T-cell (primary cell): ENCODE data around the gene ACSL5. TPM values are rescaled to one million over a fixed set of nuclear protein-coding genes. Genes with fewer than 3 reads are reported as not detected.
A peak's percentile ranks its signal among the peaks of the same experiment; 100 is the strongest.

Source experiments
- ATAC-seq, 4 experiments: fragments of 200-7000 bp in 3 of 4; fragments of 150-1000 bp in 1 of 4; cut with Tn5 transposase; replicated peaks in 1 of 4; 1 replicate in 3 of 4; 2 replicates in 1 of 4; pipeline ENCODE4 v1.10.0; 2021; ENCODE audit warnings: moderate library complexity in 3 of 4, mild to moderate bottlenecking in 2 of 4, moderate number of reproducible peaks in 1 of 4
- CTCF ChIA-PET, 2 donors: fragments of 300-600 bp; sonication (Branson Sonifier 250); formaldehyde crosslinking; loops; one replicate each; lab custom pipeline; 2022; ENCODE audit warnings: antibody characterized with exemption in 2 of 2; lab: Charles Lee
- POLR2A ChIA-PET, 2 donors: fragments of 300-600 bp; sonication (Branson Sonifier 250); formaldehyde crosslinking; loops; one replicate each; lab custom pipeline; 2022; ENCODE audit warnings: antibody characterized with exemption in 2 of 2; lab: Charles Lee
- DNase-seq, 35 experiments: peaks; one replicate each; pipeline versions ENCODE4 v3.0.0 to v3.0.0-alpha.2; 2013 to 2023
- H3K27ac ChIP-seq: one replicate; pipeline ENCODE4 v1.5.1; 2013; ENCODE audit warnings: low read length
- H3K27me3 ChIP-seq, 2 experiments: replicated peaks in 1 of 2; 1 replicate in 1 of 2; 2 replicates in 1 of 2; pipeline versions ENCODE4 v1.6.1 to v1.7.0; 2013; ENCODE audit warnings: low read length in 1 of 2, mixed read lengths in 1 of 2; ENCODE audit not compliant: control insufficient read depth in 2 of 2, insufficient read depth in 2 of 2; ENCODE audit errors: extremely low read depth in 1 of 2
- H3K36me3 ChIP-seq, 2 donors: 1 replicate in 1 of 2; 2 replicates in 1 of 2; pipeline versions ENCODE4 v1.6.1 to v1.7.0; 2013; ENCODE audit warnings: low read length in 1 of 2; ENCODE audit not compliant: control insufficient read depth in 2 of 2, insufficient read depth in 1 of 2; ENCODE audit errors: extremely low read depth in 1 of 2
- H3K4me1 ChIP-seq, 2 experiments: 1 replicate in 1 of 2; 2 replicates in 1 of 2; pipeline versions ENCODE4 v1.6.1 to v1.7.0; 2013; ENCODE audit warnings: low read length in 2 of 2, mixed read lengths in 1 of 2; ENCODE audit not compliant: insufficient read depth in 2 of 2, control insufficient read depth in 1 of 2; ENCODE audit errors: extremely low read depth in 1 of 2
- H3K4me3 ChIP-seq, 2 donors: 1 replicate in 1 of 2; 2 replicates in 1 of 2; pipeline versions ENCODE4 v1.5.1 to v1.7.0; 2013; ENCODE audit warnings: mild to moderate bottlenecking in 2 of 2, low read length in 1 of 2, moderate library complexity in 1 of 2; ENCODE audit not compliant: control insufficient read depth in 1 of 2; ENCODE audit errors: extremely low read depth in 1 of 2
- H3K9me3 ChIP-seq: 2 replicates; pipeline ENCODE4 v1.7.0; 2013
- H3K27ac Mint-ChIP-seq, 2 donors: one replicate each; pipeline ENCODE4 v1.8.0; 2020 to 2021; ENCODE audit warnings: mild to moderate bottlenecking in 2 of 2, mixed read lengths in 2 of 2
- H3K27me3 Mint-ChIP-seq, 2 donors: one replicate each; pipeline ENCODE4 v1.8.0; 2021 to 2022; ENCODE audit warnings: mixed read lengths in 2 of 2
- H3K36me3 Mint-ChIP-seq: one replicate; pipeline ENCODE4 v1.8.0; 2021; ENCODE audit warnings: mixed read lengths
- H3K4me1 Mint-ChIP-seq, 3 donors: one replicate each; pipeline ENCODE4 v1.8.0; 2020 to 2022; ENCODE audit warnings: mixed read lengths in 3 of 3, mild to moderate bottlenecking in 1 of 3
- H3K4me3 Mint-ChIP-seq, 3 donors: one replicate each; pipeline ENCODE4 v1.8.0; 2020 to 2022; ENCODE audit warnings: mild to moderate bottlenecking in 3 of 3, mixed read lengths in 3 of 3, moderate library complexity in 3 of 3
- H3K9me3 Mint-ChIP-seq, 3 donors: one replicate each; pipeline ENCODE4 v1.8.0; 2020 to 2022; ENCODE audit warnings: mixed read lengths in 3 of 3
- WGBS: methylation state at CpG from one replicate; pipeline ENCODE4 v1.1.5; 2013; ENCODE audit warnings: missing lambda C conversion rate; ENCODE audit not compliant: insufficient coverage; 5-methylcytosine and 5-hydroxymethylcytosine counted together
- total RNA-seq, 35 experiments: library from RNA in 6 of 35; stranded (reverse) in 6 of 35; fragments of 120-200 nt in 1 of 35; gene quantifications; one replicate each; pipeline versions ENCODE4 v1.2.1 to v1.2.4 and lab custom pipeline; 2013 to 2026

ACSL5 gene
- total RNA-seq, 5 donors from 2014 or later (not counting 1 experiment from before 2014, with no cell fraction given): 36.0 to 48.9 (median 39.9) TPM

DNA sequence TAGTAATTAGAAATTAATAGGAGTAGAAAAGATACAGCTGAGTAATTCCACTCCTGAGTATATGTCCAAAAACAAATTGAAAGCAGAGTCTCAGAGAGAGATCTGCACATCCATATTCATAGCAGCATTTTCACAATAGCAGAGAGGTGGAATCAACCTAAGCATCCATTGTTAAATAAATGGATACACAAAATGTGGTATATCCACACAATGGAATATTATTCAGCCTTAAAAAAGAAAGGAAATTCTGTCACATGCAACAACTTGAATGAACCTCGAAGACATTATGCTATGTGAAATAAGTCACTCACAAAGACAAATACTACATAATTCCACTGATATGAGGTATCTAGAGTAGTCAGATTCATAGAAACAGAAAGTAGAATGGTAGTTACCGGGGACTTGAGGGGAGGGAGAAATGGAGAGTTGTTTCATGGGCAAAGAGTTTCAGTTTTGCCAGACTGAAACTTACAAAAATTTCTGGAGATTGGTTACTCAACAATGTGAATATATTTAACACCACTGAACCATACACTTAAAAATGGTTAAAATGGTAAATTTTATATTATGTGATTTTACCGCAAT, 91.5 kb downstream of the ACSL5 start:
- Histone ChIP-seq H3K9me3 (no peaks in the 10 kb centered on the region), H3K27me3 (no peaks in the 10 kb centered on the region), H3K27ac (no peak overlapping the region), H3K4me1 (no peaks in the 10 kb centered on the region), H3K4me3 (no peak overlapping the region), H3K36me3 (peaks cover 5 to 46% of the 10 kb centered on the region in 2 donors)
- peaks cover 36% of the 10 kb centered on the region for H3K36me3 Mint-ChIP-seq
- no peak for ATAC-seq
- H3K27me3 Mint-ChIP-seq: no peaks in the 10 kb centered on the region
- no peak for DNase-seq
- POLR2A ChIA-PET: no interaction called here
- no peaks in the 10 kb centered on the region for H3K9me3 Mint-ChIP-seq
- H3K4me3 Mint-ChIP-seq: no peak overlapping the region
- WGBS: no CpG with 5 or more reads among the region's 3 CpGs
- H3K27ac Mint-ChIP-seq: no peak overlapping the region
- peaks cover 0 to 2% (median 0%) of the 10 kb centered on the region in 3 donors for H3K4me1 Mint-ChIP-seq
- CTCF ChIA-PET: interaction anchor here in 1 of 2 donors (1.9 kb wide), 1 partner anchor 7 kb away, joined by 11 read pairs; no protein-coding TSS in a partner anchor

DNA sequence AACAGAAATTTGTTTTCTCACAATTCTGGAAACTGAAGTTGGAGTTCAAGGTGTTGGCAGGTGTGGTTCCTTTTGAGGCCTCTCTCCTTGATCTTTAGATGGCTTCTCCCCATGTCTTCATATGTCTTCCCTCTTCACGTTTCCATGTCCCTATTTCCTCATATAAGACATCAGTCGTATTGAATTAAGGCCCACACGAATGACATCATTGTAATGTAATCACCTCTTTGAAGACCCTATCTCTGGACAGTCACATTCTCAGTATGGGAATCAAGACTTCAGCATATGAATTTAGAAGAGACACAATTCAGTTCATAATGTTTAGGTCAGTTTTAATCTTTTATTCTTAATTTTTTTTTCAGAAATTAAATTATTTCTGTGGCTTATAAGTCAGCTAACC, 92.9 kb downstream of the ACSL5 start:
- Histone ChIP-seq H3K9me3 (no peaks in the 10 kb centered on the region), H3K36me3 (peaks cover 0 to 41% of the 10 kb centered on the region in 2 donors), H3K4me3 (no peak overlapping the region), H3K4me1 (no peaks in the 10 kb centered on the region), H3K27ac (no peak overlapping the region), H3K27me3 (no peaks in the 10 kb centered on the region)
- 100% methylated on average over 1 of the region's 3 CpGs for WGBS
- H3K4me1 Mint-ChIP-seq: peaks cover under 1 to 3% (median 3%) of the 10 kb centered on the region in 3 donors
- no peaks in the 10 kb centered on the region for H3K9me3 Mint-ChIP-seq
- CTCF ChIA-PET: interaction anchor here in 1 of 2 donors (1.0 to 1.5 kb wide), 2 partner anchors 14 to 918 kb away, joined by 3 to 4 read pairs; no protein-coding TSS in a partner anchor
- ATAC-seq: no peak
- H3K27ac Mint-ChIP-seq: no peak overlapping the region
- POLR2A ChIA-PET: interaction anchor here in 1 of 2 donors (0.9 kb wide), 1 partner anchor 9 kb away, joined by 4 read pairs; no protein-coding TSS in a partner anchor
- H3K27me3 Mint-ChIP-seq: no peaks in the 10 kb centered on the region
- H3K36me3 Mint-ChIP-seq: peaks cover 31% of the 10 kb centered on the region
- DNase-seq: no peak
- H3K4me3 Mint-ChIP-seq: no peak overlapping the region

DNA sequence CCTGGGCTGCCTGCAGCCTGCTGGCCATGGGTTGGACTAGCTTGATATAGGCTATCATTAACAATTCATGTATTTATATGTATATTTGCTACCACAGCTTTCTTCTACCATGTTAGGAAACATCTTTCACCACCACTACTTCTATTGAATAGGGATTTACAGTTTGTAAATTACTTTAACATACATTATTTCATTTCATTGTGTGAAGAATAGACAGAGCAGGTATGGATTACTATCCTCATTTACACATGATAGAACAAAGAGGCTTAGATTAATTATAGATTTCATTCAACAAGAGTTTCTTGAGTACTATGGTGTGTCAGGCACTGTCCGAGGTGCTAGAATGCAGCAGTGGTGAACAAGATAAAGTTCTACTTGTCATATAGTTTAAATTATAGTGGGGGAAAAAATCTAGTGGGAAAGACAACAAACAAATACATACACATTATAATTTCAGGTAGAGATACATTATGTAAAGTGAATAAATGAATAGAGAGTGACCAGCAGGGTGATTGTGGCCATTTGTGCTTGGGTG, 93.7 kb downstream of the ACSL5 start:
- Histone ChIP-seq H3K27me3 (no peaks in the 10 kb centered on the region), H3K4me3 (no peak overlapping the region), H3K27ac (no peak overlapping the region), H3K36me3 (peaks cover 0 to 39% of the 10 kb centered on the region in 2 donors), H3K9me3 (no peaks in the 10 kb centered on the region), H3K4me1 (no peaks in the 10 kb centered on the region)
- CTCF ChIA-PET: interaction anchor here in 1 of 2 donors (0.6 to 1.5 kb wide), 3 partner anchors 12 to 918 kb away, joined by 3 to 5 read pairs (median 4); no protein-coding TSS in a partner anchor
- Mint-ChIP-seq H3K4me1 (peaks cover 5 to 7% (median 7%) of the 10 kb centered on the region in 3 donors), H3K27ac (no peak overlapping the region), H3K36me3 (peaks cover 31% of the 10 kb centered on the region), H3K9me3 (no peaks in the 10 kb centered on the region), H3K4me3 (no peak overlapping the region), H3K27me3 (no peaks in the 10 kb centered on the region)
- ATAC-seq: no peak
- no CpG with 5 or more reads among the region's 1 CpG for WGBS
- no peak for DNase-seq
- POLR2A ChIA-PET: interaction anchor here in 1 of 2 donors (1.2 kb wide), 1 partner anchor 19 kb away, joined by 3 read pairs; no protein-coding TSS in a partner anchor

DNA sequence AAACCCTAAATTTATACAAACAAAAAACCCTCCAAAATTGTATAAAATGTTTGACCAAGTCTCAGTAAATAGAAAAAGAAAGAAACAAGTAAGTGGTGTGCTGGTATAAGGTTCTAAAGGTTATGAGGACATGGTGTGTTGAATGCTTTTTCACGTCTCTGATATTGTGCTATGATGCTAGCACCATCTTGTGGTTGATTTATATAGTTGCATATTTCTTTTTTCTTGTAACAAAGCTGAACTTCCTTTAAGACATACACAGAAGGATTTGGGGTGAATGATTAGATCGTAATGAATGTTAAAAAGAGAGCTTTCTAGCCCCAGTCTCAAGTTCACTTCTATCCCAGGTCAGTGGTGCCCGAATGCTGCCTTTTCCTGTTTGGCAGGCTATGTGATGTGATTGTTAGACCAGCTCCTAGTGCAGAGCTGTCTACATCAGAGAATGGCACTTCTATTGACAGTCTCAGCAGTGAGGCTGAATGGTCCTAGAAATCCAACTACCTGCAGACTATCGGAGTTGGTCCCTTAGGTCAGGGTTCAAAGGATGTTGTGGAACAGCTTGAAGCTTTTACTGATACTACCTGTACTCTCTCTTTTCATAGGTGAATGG, 98.1 kb downstream of the ACSL5 start:
- Histone ChIP-seq H3K9me3 (no peaks in the 10 kb centered on the region), H3K4me1 (no peaks in the 10 kb centered on the region), H3K4me3 (no peak overlapping the region), H3K27me3 (no peaks in the 10 kb centered on the region), H3K27ac (no peak overlapping the region), H3K36me3 (peaks cover 0 to 10% of the 10 kb centered on the region in 2 donors)
- Mint-ChIP-seq H3K27ac (no peak overlapping the region), H3K27me3 (no peaks in the 10 kb centered on the region), H3K4me1 (peaks cover 7 to 16% (median 9%) of the 10 kb centered on the region in 3 donors), H3K36me3 (peaks cover 6% of the 10 kb centered on the region), H3K9me3 (no peaks in the 10 kb centered on the region), H3K4me3 (no peak overlapping the region)
- ATAC-seq (peak; percentile 27 to 63 (median 52)), DNase-seq (peak in 2 of 35 experiments; percentile 2 to 62)
- CTCF ChIA-PET: interaction anchor here (0.5 to 2.3 kb wide), 41 partner anchors 8 to 1402 kb away, joined by 3 to 13 read pairs (median 4); partner anchors contain the start of genes VTI1A (in 1 of the 2) and ZDHHC6 (in 1 of the 2)
- POLR2A ChIA-PET: interaction anchor here (0.5 to 0.7 kb wide), 4 partner anchors 85 to 1092 kb away, joined by 3 to 5 read pairs (median 4); no protein-coding TSS in a partner anchor
- 33% methylated on average over 1 of the region's 4 CpGs for WGBS

DNA sequence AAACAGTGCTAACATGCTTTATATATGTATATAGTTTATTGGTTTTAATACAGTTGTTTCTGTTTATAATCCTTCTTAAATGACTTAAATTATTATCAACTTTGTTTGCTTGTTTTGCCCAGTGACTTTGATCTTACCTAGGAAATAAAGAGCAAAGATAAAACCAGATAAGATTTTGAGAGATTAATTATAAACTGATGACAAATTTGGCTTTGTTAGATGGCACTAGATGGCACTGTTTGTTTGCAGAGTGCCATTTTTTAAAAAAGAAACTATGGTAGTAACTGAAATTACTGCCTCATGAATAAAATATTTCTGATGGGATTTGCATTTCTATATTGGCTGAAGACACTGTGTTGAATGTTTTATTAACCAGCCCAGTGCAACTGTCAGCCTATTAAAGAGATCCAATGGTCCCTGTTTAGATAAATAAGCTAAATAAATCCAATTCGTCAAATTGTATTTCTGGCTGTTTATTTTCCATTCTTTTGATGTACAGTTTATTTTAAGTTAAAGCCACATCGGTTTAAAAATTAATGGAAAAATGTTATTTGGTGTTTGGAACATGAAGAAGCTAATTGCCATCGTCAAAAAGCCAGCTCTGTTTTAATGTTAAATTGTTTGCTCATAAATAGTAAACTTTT, 101.8 kb downstream of the ACSL5 start:
- CTCF ChIA-PET: interaction anchor here (1.0 to 2.0 kb wide), 5 partner anchors 19 to 912 kb away, joined by 3 to 10 read pairs (median 3); no protein-coding TSS in a partner anchor
- no peaks in the 10 kb centered on the region for H3K27me3 Mint-ChIP-seq
- H3K36me3 ChIP-seq: peaks cover 0 to 2% of the 10 kb centered on the region in 2 donors
- no peak for ATAC-seq
- H3K36me3 Mint-ChIP-seq: no peaks in the 10 kb centered on the region
- H3K4me3 ChIP-seq: no peak overlapping the region
- POLR2A ChIA-PET: interaction anchor here in 1 of 2 donors (1.0 kb wide), 2 partner anchors 9 to 16 kb away, joined by 3 to 4 read pairs; no protein-coding TSS in a partner anchor
- 90% methylated on average over 2 of the region's 3 CpGs for WGBS
- H3K4me1 Mint-ChIP-seq: peaks cover 7 to 15% (median 9%) of the 10 kb centered on the region in 3 donors
- H3K9me3 Mint-ChIP-seq: no peaks in the 10 kb centered on the region
- no peaks in the 10 kb centered on the region for H3K27me3 ChIP-seq
- peak in 1 of 35 experiments; percentile 22 for DNase-seq
- H3K9me3 ChIP-seq: no peaks in the 10 kb centered on the region
- no peak overlapping the region for H3K27ac ChIP-seq
- H3K4me1 ChIP-seq: no peaks in the 10 kb centered on the region
- H3K27ac Mint-ChIP-seq: no peak overlapping the region
- no peak overlapping the region for H3K4me3 Mint-ChIP-seq
